H9 (cell line): ENCODE measurements around the gene ARL17A. TPM values are rescaled to one million over a fixed set of nuclear protein-coding genes. Genes with fewer than 3 reads are reported as not detected.
"Not testable (repeated sequence)": the region's sequence is repeated elsewhere in the genome, so short reads cannot be mapped to it uniquely, and the experiment has no call there.

Experiments
- DNase-seq: peaks from one replicate; pipeline ENCODE4 v3.0.0-alpha.2; 2017
- H2AFZ ChIP-seq: one replicate; pipeline ENCODE4 v1.6.1; 2013; ENCODE audit warnings: mild to moderate bottlenecking, low read length, control low read depth, moderate library complexity
- H2AK5ac ChIP-seq: 2 replicates; pipeline ENCODE4 v1.6.1; 2013; ENCODE audit warnings: low read length, control low read depth, mixed read lengths; ENCODE audit not compliant: insufficient read length
- H2BK120ac ChIP-seq: one replicate; pipeline ENCODE4 v1.6.1; 2013; ENCODE audit warnings: low read depth, mild to moderate bottlenecking, low read length, control low read depth, inconsistent platforms; ENCODE audit not compliant: poor library complexity, severe bottlenecking
- H2BK12ac ChIP-seq: 2 replicates; pipeline ENCODE4 v1.6.1; 2013; ENCODE audit warnings: low read length, control low read depth, mixed read lengths, low read depth; ENCODE audit not compliant: insufficient read length
- H2BK15ac ChIP-seq: 2 replicates; pipeline ENCODE4 v1.6.1; 2013; ENCODE audit warnings: low read depth, low read length, control low read depth
- H2BK20ac ChIP-seq: one replicate; pipeline ENCODE4 v1.6.1; 2013; ENCODE audit warnings: low read depth, mild to moderate bottlenecking, low read length, control low read depth, inconsistent platforms; ENCODE audit not compliant: poor library complexity, severe bottlenecking
- H2BK5ac ChIP-seq: 2 replicates; pipeline ENCODE4 v1.6.1; 2013; ENCODE audit warnings: low read length, control low read depth, mixed read lengths; ENCODE audit not compliant: insufficient read length
- H3K14ac ChIP-seq: 2 replicates; pipeline ENCODE4 v1.6.1; 2013; ENCODE audit warnings: low read length, control low read depth; ENCODE audit not compliant: insufficient read depth
- H3K18ac ChIP-seq: 2 replicates; pipeline ENCODE4 v1.6.1; 2013; ENCODE audit warnings: low read depth, mild to moderate bottlenecking, mixed read lengths, low read length, control low read depth; ENCODE audit not compliant: insufficient read length
- H3K23ac ChIP-seq: 2 replicates; pipeline ENCODE4 v1.6.1; 2013; ENCODE audit warnings: low read length, control low read depth, mixed read lengths, low read depth; ENCODE audit not compliant: insufficient read length
- H3K23me2 ChIP-seq: 2 replicates; pipeline ENCODE4 v1.6.1; 2013; ENCODE audit warnings: low read depth, mild to moderate bottlenecking, mixed read lengths, low read length, control low read depth; ENCODE audit not compliant: insufficient read length, poor library complexity, severe bottlenecking
- H3K27ac ChIP-seq: 2 replicates; pipeline ENCODE4 v1.5.1; 2013; ENCODE audit warnings: low read length, control low read depth, mixed read lengths, low read depth; ENCODE audit not compliant: insufficient read length
- H3K27me3 ChIP-seq: 2 replicates; pipeline ENCODE4 v1.6.1; 2013; ENCODE audit warnings: low read length, control low read depth, inconsistent platforms; ENCODE audit not compliant: insufficient read depth
- H3K4ac ChIP-seq: 2 replicates; pipeline ENCODE4 v1.6.1; 2013; ENCODE audit warnings: low read depth, mild to moderate bottlenecking, control low read depth, inconsistent platforms, low read length, moderate library complexity
- H3K4me1 ChIP-seq: 2 replicates; pipeline ENCODE4 v1.6.1; 2013; ENCODE audit warnings: low read length, control low read depth, inconsistent platforms; ENCODE audit not compliant: insufficient read depth
- H3K4me2 ChIP-seq: 2 replicates; pipeline ENCODE4 v1.6.1; 2013; ENCODE audit warnings: low read length, control low read depth, mixed read lengths; ENCODE audit not compliant: insufficient read length, insufficient read depth
- H3K56ac ChIP-seq: 2 replicates; pipeline ENCODE4 v1.6.1; 2013; ENCODE audit warnings: low read depth, mild to moderate bottlenecking, mixed read lengths, low read length, control low read depth; ENCODE audit not compliant: insufficient read length
- H3K79me1 ChIP-seq: 2 replicates; pipeline ENCODE4 v1.6.1; 2013; ENCODE audit warnings: low read depth, mild to moderate bottlenecking, moderate library complexity, low read length, control low read depth, inconsistent platforms; ENCODE audit not compliant: insufficient read depth, poor library complexity, severe bottlenecking
- H3K79me2 ChIP-seq: 2 replicates; pipeline ENCODE4 v1.6.1; 2013; ENCODE audit warnings: low read length, control low read depth, inconsistent platforms; ENCODE audit not compliant: insufficient read depth
- H3K9ac ChIP-seq: 2 replicates; pipeline ENCODE4 v1.6.1; 2013; ENCODE audit warnings: low read length, control low read depth, mixed read lengths; ENCODE audit not compliant: insufficient read length; ENCODE audit errors: extremely low read depth
- H3K9me3 ChIP-seq: one replicate; pipeline ENCODE4 v1.6.1; 2013; ENCODE audit warnings: low read depth, low read length, inconsistent platforms; ENCODE audit not compliant: control insufficient read depth
- H3T11ph ChIP-seq: one replicate; pipeline ENCODE4 v1.6.1; 2013; ENCODE audit warnings: mild to moderate bottlenecking, low read length, control low read depth, inconsistent platforms
- H4K20me1 ChIP-seq: one replicate; pipeline ENCODE4 v1.6.1; 2013; ENCODE audit not compliant: control insufficient read depth, insufficient read length, insufficient read depth
- H4K5ac ChIP-seq: 2 replicates; pipeline ENCODE4 v1.6.1; 2013; ENCODE audit warnings: low read depth, mild to moderate bottlenecking, mixed read lengths, low read length, control low read depth; ENCODE audit not compliant: insufficient read length
- H4K8ac ChIP-seq: replicated peaks from 2 replicates; pipeline ENCODE4 v1.6.1; 2013; ENCODE audit warnings: low read length, control low read depth, mixed read lengths, low read depth; ENCODE audit not compliant: insufficient read length
- H4K91ac ChIP-seq: 2 replicates; pipeline ENCODE4 v1.6.1; 2013; ENCODE audit warnings: low read depth, mild to moderate bottlenecking, moderate library complexity, mixed read lengths, low read length, control low read depth; ENCODE audit not compliant: insufficient read length
- H3K27ac Mint-ChIP-seq, 3 experiments: 2 replicates in 2 of 3; 3 replicates in 1 of 3; pipeline ENCODE4 v1.8.0; 2020 to 2021; ENCODE audit warnings: mixed read lengths in 3 of 3, mild to moderate bottlenecking in 1 of 3, moderate library complexity in 1 of 3
- H3K27me3 Mint-ChIP-seq: 2 replicates; pipeline ENCODE4 v1.8.0; 2021; ENCODE audit warnings: low read depth, mild to moderate bottlenecking, moderate library complexity, mixed read lengths
- H3K36me3 Mint-ChIP-seq, 3 experiments: 2 replicates in 2 of 3; 3 replicates in 1 of 3; pipeline ENCODE4 v1.8.0; 2020 to 2021; ENCODE audit warnings: low read depth in 3 of 3, mixed read lengths in 3 of 3; ENCODE audit not compliant: insufficient read depth in 1 of 3
- H3K4me1 Mint-ChIP-seq, 2 experiments: 2 replicates each; pipeline ENCODE4 v1.8.0; 2020; ENCODE audit warnings: mixed read lengths in 2 of 2
- H3K4me3 Mint-ChIP-seq, 2 experiments: 2 replicates in 1 of 2; 3 replicates in 1 of 2; pipeline ENCODE4 v1.8.0; 2020 to 2021; ENCODE audit warnings: mild to moderate bottlenecking in 2 of 2, mixed read lengths in 2 of 2, moderate library complexity in 1 of 2
- H3K9me3 Mint-ChIP-seq, 2 experiments: 2 replicates in 1 of 2; 3 replicates in 1 of 2; pipeline ENCODE4 v1.8.0; 2020; ENCODE audit warnings: mild to moderate bottlenecking in 2 of 2, mixed read lengths in 2 of 2, moderate library complexity in 1 of 2
- WGBS: extraction: QIAGEN DNeasy Blood & Tissue Kit; methylation state at CpG from one replicate; pipeline ENCODE4 v1.1.7; 2013; ENCODE audit warnings: missing lambda C conversion rate, low lambda C conversion rate, mixed read lengths; ENCODE audit not compliant: insufficient read length; ENCODE audit errors: extremely low coverage; 5-methylcytosine and 5-hydroxymethylcytosine counted together
- total RNA-seq: library from RNA; stranded (reverse); gene quantifications from 2 replicates; pipeline ENCODE4 v1.2.1, GENCODE V29; 2021

Gene ARL17A
- total RNA-seq, 1 experiment from 2014 or later, result 12.2 TPM

- not testable (repeated sequence) for DNase-seq, H3K79me1 ChIP-seq, H2BK12ac ChIP-seq, H3K23ac ChIP-seq, H2AFZ ChIP-seq, H4K20me1 ChIP-seq, H2BK15ac ChIP-seq, H4K8ac ChIP-seq, H3K4ac ChIP-seq, H2BK120ac ChIP-seq, H3K27ac ChIP-seq, H3K4me1 ChIP-seq, H3K9me3 ChIP-seq, H3K9ac ChIP-seq, H3K27me3 Mint-ChIP-seq, H2BK5ac ChIP-seq, H2AK5ac ChIP-seq, H3K4me3 Mint-ChIP-seq, H3K9me3 Mint-ChIP-seq, H3K14ac ChIP-seq, H3K56ac ChIP-seq, H3K79me2 ChIP-seq, H3T11ph ChIP-seq, H3K4me2 ChIP-seq, H3K36me3 Mint-ChIP-seq, H3K4me1 Mint-ChIP-seq, H3K23me2 ChIP-seq, H4K5ac ChIP-seq, H4K91ac ChIP-seq, H3K18ac ChIP-seq, H3K27ac Mint-ChIP-seq, H3K27me3 ChIP-seq, H2BK20ac ChIP-seq
- no CpG with 5 or more reads among the region's 2 CpGs for WGBS
These were observed 44.3 kb upstream of the ARL17A start for GRCh38 chr17:46623790-46624189.

GRCh38 chr17:46618975-46619374 is 39.5 kb upstream of the ARL17A start:
- H2AFZ ChIP-seq, H3K4me2 ChIP-seq, H3K23ac ChIP-seq, H3K27ac Mint-ChIP-seq, H3K4me3 Mint-ChIP-seq, H4K20me1 ChIP-seq, DNase-seq, H2AK5ac ChIP-seq, H3K14ac ChIP-seq, H3K27me3 Mint-ChIP-seq, H3K56ac ChIP-seq, H3K27me3 ChIP-seq, H3K27ac ChIP-seq, H3K9me3 ChIP-seq, H2BK15ac ChIP-seq, H4K91ac ChIP-seq, H3K4me1 ChIP-seq, H4K8ac ChIP-seq, H3K9me3 Mint-ChIP-seq, H3K4ac ChIP-seq, H2BK5ac ChIP-seq, H3K36me3 Mint-ChIP-seq, H3K18ac ChIP-seq, H4K5ac ChIP-seq, H3K4me1 Mint-ChIP-seq, H2BK120ac ChIP-seq, H3K79me2 ChIP-seq, H2BK20ac ChIP-seq, H3K79me1 ChIP-seq, H3K9ac ChIP-seq, H2BK12ac ChIP-seq, H3K23me2 ChIP-seq, H3T11ph ChIP-seq: not testable (repeated sequence)
- no CpG with 5 or more reads among the region's 1 CpG for WGBS
